HG03045 (cell line): ENCODE measurements around the gene ETV6.

ENCODE experiments used
- ATAC-seq: cut with Tn5 transposase; IDR thresholded peaks from one replicate; pipeline ENCODE4 v1.9.1; 2021; ENCODE audit warnings: mild to moderate bottlenecking, moderate library complexity; ENCODE audit not compliant: unreplicated experiment

Gene ETV6

DNA sequence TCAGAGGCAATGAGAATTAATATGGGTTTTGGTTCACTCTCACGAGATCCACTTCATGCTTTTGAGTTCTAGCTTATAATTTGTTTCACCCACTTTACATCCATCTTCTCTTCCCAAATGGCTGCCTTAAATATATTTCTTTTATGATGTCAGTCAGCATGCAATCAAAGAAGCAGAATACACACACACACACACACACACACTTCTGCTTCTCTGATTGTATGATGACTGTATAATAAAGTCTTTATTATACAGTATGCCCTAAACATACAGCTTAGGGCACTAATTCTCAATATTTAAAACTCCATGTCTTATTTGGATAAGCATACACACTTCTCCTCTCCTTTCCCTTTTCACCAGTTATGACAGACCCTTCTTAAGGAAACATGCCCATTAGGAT lies 6.7 kb upstream of the ETV6 start:
- ATAC-seq = no peak

DNA sequence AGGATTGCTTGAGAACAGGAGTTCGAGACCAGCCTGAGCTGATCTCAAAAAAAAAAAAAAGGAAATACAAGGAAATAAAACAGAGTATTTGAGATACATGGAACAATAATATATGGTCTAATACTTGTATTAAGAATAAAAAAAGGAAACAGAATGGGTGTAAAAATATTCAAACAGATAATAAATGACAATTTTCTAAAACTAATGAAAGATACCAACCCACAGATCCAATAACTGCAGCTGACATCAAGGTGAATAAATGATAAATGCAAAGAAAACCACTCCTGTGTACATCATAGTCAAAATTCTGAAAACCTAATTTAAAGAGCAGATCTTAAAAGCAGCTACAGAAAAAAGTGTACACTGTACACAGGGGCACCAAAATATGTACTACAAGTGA lies 4.1 kb upstream of the ETV6 start:
- ATAC-seq = no peak

DNA sequence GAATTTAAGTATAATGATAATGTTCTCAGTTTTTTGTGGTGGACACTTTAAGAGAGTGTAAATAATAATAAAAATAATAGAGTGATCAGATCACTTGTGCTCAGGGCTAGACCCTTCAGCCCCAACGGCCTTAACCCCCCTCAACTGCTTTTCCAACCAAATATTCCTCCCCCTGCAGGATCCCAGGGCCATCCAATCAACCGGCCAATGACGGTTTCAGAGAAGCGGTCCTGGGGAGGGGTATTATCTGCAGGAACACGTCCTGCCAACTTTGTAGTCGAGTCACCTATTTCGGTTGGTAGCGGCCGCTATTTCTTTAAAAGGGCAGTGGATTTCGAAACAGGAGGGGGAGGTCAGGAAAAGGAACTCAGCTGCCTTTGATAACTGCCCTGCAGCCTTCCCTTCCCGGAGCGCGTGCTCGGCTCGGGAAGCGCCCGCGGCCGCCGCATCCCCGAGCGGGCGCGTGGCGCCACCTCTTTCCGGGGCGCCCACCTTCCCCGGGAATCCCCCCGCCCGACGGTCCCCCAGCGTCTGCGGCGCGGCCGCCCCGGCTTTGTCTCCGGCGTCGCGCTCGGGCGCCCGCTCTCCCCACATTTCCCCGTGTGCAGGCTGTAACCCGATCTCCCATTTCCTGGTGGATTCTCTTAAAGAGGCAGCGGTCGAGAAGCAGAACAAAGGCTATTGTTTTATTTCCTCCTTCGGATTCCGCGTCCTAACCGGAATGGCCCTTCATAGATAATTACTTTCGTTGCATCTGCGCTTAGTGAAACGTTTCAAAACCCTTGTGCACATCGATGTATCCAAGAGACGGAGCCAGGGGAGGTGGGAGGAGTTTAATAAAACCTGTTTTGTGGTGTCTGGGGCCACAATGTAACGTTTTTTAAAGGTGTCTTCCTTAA lies 711 bp upstream of the ETV6 start:
- peak; percentile 33 for ATAC-seq

DNA sequence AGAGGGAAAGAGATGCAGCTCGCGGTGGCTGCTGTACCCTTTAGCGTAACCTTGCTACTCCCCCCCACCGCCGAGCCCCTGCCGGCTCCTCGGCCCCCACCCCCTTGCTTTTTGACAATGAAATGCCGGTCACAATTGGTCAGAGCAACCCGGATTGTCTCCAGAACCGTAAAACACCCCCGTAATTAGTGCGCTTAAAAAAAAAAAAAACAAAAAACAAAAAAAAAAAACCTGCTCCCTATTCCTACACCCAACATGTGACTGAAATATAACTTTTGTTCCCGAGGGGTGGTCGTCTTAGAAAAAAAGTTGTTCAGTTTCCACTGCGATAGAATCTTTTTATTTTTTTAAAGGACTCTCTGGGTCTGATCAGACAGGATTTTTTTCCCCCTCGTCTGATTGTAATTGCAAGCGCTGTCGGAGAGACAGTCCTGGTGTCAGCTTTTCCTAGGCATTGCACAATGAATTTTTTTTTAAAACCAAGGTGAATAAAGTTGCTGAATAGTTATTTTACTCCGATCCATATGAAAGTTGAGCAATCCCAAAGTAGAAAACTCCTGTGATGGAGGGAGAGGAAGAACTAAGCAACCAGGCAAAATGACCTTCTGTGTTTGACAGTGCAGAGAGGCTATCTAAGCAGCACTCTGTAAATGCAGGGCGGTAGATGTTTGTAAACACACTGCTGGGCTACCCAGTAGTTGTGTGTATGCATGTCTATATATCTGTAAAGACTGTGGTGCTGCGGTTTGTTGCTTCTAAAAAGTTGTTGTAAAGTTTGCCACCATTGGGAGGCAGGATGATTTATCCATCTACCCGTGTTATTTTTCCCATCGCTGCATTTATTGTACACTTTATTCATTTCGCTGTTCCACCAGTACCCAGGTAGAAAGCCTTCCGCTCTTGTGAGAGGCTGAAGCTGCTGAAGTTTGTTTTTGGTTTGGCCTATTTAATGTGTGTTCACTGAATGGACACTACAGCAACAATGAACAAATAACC lies 1.1 kb downstream of the ETV6 start:
- no peak for ATAC-seq

DNA sequence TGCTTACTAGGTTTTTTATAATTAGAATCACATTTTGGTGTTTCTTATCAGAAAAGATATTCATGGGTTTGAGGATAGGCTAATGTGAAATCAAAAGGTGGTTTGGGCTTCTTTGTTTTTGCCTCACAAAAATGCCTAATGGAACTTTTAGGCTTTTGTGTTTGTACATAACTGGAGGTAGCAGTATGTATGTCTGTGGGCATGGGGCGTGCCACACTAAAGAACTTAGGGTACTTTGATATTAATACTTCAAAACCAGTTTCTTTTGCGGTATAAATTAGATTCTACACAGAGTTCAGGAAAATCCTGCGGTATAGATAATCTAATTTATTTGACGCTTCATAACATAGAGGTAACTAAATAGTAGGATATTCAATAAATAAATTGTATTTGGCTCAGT lies 1.9 kb downstream of the ETV6 start:
- no peak for ATAC-seq

DNA sequence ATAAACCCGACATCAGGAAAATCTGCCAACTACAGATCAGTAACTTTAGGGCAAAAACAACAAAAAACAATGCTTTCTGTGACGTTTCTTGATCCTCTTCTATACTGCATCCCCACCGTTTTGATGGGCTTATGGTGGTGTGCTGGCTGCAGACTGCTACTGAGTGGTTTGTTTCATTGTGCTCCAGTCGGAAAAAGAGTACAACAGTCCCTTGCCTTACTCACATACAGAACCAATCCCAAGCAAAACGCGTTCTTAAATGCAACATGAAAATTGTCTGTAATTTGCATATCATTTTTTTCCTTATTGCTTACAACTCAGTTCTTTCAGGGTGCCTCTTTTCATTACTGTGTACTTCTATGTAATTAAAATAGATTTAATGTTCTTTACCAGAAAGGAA lies 2.3 kb downstream of the ETV6 start:
- no peak for ATAC-seq

DNA sequence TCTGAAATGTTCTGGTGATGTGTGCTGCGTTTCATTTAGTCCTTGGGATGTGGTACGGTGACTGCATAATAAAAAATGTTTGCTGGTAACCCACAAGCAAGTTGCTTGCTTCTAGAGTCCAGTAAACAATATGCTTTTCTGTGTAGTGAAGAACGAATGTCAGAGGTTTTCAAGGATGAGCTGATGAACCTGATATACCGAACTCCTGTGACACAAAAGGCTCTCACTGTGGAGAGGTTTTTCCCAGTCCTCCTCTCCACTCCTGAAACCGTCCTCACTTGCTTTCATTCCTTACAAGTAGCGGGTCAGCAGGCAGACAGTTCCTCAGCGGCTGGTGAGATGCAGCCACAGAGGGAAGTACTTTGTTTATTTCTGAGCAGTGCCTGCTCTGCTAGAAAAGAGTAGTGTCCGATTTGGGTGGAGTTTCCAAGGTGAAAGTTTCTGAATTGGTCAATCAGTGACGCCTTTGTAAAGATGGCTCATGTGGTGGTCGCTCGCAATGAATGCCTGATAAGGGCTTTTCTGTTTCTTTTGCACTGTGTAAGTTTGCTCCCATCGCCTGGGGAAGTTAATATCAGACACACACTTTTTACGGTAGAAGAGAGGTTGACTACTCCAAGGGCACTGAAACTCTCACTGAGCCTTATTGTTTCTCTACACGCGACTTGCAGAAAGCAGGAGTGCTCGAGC lies 3.0 kb downstream of the ETV6 start:
- no peak for ATAC-seq

DNA sequence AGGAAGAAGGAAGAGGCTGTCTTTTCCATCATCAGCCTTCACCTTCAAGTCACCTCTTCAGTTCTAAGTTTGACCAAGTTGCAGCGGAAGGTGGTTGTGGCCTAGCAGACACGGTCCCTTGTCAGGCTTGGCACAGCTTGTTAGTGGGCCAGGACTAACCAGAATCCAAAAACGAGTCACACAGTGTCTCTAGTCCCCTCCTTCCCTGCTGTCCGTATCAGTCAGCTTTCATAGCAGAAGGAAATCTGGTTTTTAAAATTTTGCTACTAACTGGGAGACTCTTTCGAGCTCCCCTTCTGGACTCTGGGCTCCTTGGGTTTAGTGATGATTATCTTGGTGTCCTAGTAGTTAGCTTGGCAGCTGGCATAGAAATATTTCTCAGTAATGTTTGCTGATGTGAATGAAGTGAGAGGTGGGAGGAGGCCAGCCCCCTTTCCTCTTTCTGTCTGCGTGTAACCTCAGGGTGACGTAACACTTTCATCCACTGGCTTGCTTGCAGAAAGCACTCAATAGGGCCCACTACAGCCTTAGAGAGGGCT lies 3.8 kb downstream of the ETV6 start:
- ATAC-seq = no peak

DNA sequence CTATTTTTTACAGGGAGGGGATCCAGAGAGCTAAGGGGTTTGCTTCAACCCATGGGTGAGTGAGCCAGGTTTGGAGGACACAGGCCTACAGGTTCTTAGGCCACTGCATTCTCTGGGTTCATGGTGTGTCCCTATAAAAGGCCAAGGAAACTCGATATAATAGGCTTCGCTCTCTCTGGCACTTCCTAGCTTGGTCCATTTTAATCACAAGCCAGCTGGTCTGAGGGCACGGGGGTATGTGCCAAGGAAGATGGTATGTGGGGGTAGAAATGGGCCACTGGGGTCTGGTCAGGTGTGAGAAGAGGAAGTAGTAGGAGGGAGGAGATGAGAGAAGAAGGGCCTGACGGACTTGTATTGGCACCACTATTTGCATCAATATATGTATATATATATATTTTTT lies 4.9 kb downstream of the ETV6 start:
- ATAC-seq = no peak

DNA sequence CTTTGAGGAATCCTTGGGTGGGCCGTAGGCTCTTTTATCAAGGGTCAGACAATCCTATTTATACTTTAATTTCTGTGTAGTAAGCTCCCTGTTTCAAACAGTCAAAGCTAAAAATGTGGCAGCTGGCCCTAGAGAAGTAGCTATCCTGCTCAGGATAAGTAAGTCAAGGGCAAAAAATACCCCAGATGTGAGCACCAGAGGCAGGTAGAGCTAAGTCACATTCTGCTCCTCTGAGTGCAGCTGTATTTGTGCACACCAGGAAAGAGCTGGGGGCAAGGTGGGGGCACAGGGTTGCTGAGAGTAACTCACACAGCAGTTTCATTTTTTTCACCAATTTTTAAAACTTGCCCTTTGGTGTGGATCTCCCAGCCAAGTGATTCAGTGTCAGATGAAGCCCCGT lies 5.3 kb downstream of the ETV6 start:
- ATAC-seq = no peak

DNA sequence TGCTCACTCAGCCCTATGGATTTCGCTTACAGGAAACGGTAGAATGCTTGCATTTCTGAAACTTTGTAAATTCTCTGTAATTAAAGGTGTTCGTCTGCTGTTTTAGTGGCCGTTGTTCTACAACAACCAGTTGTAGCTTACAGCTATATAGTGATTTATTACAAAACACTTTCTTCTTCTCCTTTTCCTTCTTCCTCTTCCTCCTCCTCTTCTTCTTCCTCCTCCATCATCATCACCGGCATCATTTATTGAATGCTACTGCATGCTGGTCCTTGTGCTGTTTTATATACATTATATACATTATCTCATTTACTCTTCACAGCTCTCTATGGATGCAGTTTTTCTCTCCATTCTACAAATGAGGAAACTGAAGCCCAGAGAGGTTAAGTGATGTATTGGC lies 6.4 kb downstream of the ETV6 start:
- ATAC-seq = no peak

DNA sequence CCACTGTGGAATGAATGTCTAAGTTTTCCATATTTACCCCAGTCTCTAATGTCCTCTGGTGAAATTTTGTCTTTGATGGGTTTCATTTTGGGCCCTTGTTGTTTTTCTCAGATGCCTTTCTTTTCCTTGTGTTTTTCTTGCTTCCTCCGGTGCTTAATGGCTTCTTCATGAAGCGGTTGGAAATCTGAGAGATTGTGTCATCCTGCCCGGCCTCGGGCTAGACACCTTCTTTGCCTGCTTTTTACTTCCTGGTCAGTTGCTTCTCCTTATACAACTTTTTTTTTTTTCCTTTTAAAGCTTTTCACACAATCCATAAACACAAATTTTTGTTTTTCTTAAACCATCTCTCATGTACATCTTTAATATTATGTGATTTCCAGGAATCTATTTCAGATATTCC lies 7.1 kb downstream of the ETV6 start:
- no peak for ATAC-seq

DNA sequence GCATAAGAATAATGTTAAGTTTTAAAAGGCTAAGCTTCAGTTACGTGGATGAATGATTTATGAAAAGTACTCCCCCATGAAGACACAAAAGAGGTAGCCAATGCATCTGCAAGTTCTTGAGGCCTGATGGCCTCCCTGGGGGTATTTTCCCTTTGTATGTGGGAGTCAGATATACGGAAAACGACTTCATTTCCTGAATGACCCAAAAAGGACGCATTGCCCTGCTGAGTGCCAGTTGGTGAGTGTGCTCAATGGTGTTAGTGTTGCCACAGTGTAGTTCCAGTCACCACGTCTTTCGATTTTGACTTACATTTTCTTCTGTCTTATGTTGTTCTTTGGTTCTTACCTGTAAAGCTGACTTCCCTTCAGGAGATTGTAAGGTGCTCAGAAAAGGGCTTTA lies 8.0 kb downstream of the ETV6 start:
- no peak for ATAC-seq

DNA sequence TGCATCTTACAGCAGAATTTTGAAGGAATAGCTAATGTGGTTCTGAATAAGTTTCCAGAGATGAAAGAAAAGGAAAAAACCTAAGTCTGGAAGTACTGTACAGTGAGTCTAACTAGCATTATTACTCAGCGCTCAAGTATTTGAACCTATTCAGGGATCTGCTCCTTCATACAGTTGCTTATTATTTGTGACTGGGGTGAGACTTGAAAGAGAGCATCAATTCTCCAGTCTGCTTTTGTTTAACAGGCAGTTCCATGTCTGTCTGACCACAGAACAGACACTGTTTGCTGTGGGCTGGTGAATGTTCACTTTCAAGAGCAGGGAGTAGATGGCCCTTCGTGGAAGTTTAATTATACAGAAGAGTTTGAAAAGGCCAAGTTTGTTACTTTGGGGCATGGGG lies 9.3 kb downstream of the ETV6 start:
- no peak for ATAC-seq

DNA sequence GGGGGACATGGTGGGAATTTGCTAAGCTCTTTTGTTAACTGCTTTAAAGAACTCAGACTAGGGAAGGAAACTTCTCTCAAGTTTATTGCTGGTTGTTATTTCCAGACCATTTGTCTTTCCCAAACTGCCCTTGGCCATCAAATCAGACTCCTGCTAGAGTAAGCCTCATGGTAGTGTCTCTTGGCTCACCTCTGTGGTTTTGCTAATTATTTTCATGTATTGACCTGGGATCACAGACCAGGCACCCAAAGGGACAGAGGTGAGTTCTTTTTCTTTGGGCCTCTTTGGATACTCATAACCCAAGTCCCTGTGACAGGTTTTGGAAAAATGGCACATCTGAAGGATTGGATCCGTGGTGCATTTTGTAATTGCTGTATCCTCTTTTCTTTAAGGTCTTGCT lies 11.2 kb downstream of the ETV6 start:
- no peak for ATAC-seq

DNA sequence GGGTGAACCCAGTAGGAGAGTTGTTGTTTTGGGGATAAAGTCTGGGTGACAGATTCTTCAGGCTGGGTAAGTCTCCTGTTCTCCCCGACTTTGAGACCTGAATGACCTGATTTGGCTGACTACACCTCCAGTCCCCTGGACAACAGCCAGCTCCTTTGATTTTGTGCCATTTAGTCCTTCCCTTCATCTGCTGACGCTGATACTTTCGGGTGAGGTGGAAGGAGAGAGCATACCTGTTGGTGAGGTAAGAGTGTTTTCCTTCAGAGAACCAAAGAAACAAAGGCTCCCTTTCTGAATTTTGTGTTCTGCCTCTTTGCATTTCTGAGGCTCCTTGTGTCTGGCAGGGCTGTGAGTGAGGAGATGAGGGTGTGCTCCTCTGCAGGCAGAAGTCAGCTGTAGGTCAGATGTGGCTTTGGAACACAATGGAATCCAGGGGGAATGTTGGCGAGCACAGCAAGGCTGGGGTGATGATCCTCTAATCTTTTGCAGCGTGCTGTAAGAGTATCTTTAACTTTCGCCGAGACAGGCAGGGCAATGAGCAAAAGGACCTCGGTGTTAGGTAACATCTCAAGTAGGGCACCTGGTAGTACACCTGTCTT lies 12.1 kb downstream of the ETV6 start:
- no peak for ATAC-seq

DNA sequence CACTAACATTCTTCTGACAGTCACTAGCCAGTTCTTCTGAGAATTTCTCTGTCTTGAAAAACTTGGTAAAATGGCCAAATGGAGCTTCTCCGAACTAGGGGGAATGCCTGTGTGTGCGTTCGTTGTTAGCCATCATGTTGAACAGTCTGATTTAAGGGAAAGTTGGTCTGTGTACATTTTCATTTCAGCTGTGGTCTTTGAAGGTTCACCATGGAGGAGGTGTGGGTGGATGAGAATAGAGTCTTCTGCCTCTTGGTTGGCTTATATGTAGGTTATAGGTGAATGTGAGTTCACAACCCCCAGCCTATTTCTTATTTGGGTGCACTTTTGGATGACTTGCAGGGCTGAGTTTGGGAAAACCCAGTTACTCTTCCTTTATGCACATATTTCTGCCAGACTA lies 12.9 kb downstream of the ETV6 start:
- no peak for ATAC-seq

DNA sequence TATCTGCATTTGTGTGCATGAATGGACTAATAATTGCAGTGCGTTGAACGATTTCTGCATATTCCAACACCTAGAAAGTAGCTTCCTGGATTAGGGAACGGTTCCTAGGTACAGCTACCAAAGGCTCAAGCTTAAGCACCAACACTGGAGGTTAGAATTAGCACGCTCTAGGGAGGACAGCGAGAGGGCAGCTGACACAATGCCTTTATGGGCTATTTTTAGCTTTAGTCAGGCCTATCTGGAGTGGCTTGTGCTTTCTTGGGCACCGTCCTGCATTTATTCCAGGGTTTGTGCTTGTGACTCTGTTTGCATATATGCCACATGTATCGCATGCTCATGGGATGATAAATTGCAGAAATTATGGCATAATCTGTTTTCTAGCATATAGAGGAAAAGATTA lies 13.7 kb downstream of the ETV6 start:
- no peak for ATAC-seq

DNA sequence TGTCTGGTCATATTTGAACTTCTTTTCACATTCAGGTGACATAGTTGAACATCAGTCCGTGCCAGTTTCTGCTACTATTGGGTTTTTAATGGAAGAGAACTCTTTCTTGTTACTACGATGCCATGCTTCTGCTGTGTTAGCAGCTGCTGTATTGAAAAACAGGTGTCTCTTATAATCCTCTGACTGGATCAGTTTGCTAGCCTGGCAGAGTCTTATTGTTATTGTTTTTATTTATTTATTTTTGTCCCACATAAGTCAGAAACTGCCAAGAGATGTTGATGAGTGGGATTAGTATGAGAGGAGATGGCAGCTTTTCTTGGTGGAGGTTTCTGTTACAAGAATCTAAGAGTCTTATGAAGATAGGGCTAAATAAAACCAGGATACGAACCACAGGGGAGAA lies 14.6 kb downstream of the ETV6 start:
- no peak for ATAC-seq

DNA sequence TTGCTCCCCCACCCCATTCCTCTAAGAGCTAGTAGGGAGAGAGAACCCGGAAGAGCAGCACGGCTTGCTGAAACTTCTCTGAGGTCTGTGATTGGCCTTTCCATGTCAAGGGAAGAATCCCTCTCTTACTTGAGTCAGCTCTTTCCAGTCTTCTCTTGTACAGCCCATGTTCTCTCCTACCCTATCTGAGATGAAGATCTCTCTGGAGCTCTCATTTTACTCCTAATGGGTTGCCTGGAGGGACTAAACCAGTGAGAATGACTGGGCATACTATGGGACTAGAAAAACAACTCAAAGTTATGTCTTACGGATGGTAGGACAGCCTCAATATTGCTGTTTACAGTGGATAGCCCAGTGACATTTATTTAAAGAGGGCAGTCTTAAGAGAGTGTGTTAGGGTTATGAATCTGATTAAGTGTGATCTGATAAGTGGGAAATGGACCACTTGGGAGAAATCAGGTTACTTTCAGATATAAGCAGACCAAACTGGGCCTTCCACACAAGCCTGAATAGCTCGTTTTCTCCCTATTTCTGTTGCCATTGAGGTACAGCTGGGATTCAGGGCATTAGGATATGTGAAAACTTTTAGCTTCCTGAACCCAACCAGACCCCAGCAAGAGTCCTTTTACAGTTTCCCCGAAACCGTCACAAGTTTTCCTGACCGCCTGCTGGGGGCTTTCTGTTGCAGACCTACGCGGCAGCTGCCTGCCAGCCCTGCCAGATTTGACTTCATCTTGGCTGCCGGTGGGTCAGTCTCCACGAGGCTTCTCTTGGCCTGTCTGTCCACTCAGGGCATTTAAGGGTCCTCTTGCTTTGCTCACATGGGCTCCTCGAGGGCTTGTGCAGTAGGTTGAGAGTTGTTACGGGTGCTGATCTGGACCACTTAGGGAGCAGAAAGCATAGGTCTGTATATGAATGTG lies 16.9 kb downstream of the ETV6 start:
- ATAC-seq = no peak
